ENCODE data around the gene TOMT.
A peak's percentile ranks its signal among the peaks of the same experiment; 100 is the strongest.

The TOMT gene

DNA sequence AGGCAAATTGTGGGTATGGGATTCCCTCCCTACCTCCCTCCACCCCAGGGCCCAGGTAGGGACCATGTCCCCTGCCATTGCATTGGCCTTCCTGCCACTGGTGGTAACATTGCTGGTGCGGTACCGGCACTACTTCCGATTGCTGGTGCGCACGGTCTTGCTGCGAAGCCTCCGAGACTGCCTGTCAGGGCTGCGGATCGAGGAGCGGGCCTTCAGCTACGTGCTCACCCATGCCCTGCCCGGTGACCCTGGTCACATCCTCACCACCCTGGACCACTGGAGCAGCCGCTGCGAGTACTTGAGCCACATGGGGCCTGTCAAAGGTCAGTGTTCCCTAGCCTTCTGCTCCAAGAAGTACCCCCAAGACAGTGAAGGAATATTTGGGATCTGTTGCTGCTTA is at the start of gene TOMT:
Gene TOMT (plus strand): TSS at position 37 of the 400 bp plus-strand sequence. CDS start 28 bp downstream, at position 65.
- DNase-seq: no peak

DNA sequence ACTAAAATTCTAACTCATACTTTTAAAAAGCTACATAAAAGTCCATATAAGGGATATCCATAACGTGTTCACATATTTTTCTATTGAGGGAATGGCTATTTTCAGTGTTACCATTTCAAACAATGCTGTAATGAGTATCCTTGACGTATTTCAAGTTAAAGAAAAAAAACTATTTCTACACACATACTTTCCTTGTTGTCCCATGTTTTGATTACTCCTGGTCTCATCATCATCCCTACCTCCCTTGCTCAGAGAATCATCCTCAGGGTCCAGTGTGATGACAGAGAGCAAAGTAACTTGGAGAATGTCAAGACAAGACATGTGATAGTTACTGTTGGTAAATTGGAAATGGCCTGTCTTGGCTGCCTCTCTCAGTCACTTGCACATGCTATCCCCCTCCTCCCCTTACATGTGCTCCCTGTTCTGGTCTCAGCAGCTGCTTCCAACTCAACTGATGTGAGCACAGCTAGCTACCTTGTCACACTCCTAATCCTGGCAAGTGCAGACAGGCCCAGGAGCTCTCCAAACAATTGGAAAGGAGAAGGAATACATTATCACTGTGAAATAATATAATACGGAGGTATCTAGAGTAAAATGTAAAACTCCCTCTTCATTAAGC is 47.2 kb upstream of the TOMT start:
- no peak for DNase-seq

- no peak for DNase-seq
Observed at GRCh38 chr11:72061739-72062396, 43.9 kb upstream of the TOMT start.

- no peak for DNase-seq
Observed at GRCh38 chr11:72066855-72067254, 38.9 kb upstream of the TOMT start.

DNA sequence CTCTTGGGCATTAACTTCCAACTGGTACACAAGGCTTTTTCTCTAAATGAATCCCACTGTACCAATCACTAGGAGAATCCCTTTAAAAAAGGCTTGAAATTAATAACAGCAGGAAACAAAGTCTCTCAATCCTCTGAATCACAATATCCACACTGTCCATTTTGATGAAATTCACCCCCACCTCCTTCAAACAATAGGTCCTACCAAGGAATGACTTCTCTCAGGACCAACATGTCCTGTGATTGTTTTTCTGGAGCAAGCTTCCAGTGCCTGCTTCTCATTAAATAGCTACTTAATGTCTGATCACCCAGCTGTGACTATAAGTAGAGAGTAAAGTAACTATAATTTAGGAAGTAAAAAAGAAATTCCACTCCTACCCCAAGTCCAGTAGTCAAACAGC is 38.5 kb upstream of the TOMT start:
- DNase-seq: no peak

- no peak for DNase-seq
Observed at GRCh38 chr11:72067676-72068075, 38.0 kb upstream of the TOMT start.

DNA sequence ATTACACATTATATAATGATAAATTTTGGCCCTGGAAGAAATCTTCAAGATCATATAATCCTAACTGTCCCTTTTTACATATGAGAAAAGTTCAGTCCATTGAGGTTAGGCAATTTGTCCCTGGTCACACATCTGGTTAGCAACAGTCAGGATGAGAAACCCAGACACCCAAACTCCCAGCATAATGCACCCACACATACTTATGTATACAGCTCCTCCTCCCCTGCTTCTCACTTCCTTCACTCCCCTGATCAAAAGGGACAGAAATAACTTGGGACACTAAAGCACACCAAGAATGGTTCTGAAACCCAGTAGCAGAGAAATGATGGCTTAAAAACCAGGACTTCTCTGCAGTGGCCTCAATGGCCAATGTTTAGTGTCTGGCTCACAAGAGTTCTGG is 36.5 kb upstream of the TOMT start:
- DNase-seq: no peak

GRCh38 chr11:72069787-72070251 is 35.9 kb upstream of the TOMT start:
- DNase-seq: no peak

DNA sequence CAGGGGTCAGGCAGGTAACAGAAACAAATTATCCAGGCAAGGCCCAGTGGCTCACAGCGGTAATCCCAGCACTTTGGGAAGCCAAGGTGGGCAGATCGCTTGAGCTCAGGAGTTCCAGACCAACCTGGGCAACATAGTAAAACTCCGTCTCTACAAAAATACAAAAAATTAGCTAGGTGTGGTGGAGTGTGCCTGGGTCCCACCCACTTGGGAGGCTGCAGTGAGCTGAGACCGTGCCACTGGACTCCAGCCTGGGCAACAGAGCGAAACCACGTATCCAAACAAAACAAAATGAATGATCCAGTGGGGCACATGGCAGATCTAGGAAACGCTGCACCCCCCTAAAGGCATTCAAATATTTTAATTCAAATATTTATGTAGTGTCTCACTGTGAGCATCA is 35.2 kb upstream of the TOMT start:
- no peak for DNase-seq

- DNase-seq: no peak
Observed at GRCh38 chr11:72072348-72072747, 33.4 kb upstream of the TOMT start.

DNA sequence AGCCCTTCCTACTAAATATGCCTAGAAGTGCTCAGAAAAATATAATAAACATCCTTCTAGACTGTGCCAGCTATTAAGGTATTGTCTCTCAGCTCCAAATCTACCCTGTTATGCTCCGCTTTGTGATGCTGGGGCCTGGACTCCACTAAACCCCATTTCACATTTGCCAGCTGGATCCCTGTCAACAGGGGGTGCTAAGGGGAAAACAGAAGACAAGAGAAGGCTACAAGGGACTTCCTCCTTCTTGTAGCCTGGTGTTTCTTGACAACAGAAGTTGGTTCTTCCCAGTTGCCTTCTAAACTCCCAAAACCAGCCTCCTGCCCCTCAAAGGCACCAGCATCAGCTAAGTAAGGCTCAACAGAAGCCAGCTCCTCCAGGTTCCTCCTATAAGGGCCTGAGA is 30.6 kb upstream of the TOMT start:
- no peak for DNase-seq

- DNase-seq: no peak
Observed at GRCh38 chr11:72075756-72076155, 30.0 kb upstream of the TOMT start.

- no peak for DNase-seq
Observed at GRCh38 chr11:72078477-72078876, 27.2 kb upstream of the TOMT start.

- DNase-seq: no peak
Observed at GRCh38 chr11:72079819-72080325, 25.9 kb upstream of the TOMT start.

DNA sequence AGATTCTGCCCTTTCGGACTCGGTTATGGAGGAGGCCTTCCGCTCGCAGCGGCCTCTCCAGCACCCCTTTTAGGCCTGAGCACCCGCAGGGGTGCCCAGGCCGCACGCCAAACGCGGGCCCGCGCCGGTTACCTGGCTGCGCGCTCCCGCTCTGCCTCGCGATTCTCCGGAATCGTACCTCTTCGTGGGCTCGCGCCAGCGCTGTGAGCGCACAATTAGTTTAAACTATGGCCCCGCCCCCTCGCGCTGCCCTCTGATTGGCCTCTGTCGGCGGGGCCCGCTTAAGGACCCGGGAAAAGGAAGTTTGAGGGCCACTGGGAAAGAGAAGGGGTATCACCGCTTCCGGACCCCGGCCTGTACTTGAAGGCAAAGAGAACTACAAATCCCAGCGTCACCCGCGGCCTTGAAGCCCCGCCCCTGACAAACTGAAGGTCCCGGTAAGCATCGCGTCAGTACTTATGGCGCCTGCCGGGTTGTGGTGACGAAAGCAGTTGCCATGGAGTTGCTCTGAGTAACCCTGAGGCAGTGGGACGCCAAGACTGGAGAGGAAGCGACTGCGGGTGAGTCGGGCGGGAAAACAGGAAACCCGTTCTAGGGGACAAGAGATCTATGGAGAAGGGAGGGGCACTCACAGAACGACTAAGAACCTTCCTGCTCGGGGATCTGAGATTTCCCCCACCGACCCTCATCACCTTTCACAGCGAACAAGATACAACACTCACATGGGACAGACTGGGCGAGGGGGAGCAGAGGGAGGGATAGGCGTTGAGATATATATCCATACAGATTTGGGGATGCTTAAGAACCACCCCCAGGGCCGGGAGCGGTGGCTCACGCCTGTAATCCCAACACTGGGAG is 25.2 kb upstream of the TOMT start, which contains the start of the genes LRRC51 and NUMA1:
Gene LRRC51 (plus strand): TSS at position 525 of the 858 bp plus-strand sequence. CDS start 8,234 bp downstream, outside the sequence.
Gene NUMA1 (minus strand): TSS at position 217 of the 858 bp plus-strand sequence. CDS start 44,599 bp downstream, outside the sequence.
- peak; percentile 99 for DNase-seq

- DNase-seq: no peak
Observed at GRCh38 chr11:72081184-72081644, 24.5 kb upstream of the TOMT start.

DNA sequence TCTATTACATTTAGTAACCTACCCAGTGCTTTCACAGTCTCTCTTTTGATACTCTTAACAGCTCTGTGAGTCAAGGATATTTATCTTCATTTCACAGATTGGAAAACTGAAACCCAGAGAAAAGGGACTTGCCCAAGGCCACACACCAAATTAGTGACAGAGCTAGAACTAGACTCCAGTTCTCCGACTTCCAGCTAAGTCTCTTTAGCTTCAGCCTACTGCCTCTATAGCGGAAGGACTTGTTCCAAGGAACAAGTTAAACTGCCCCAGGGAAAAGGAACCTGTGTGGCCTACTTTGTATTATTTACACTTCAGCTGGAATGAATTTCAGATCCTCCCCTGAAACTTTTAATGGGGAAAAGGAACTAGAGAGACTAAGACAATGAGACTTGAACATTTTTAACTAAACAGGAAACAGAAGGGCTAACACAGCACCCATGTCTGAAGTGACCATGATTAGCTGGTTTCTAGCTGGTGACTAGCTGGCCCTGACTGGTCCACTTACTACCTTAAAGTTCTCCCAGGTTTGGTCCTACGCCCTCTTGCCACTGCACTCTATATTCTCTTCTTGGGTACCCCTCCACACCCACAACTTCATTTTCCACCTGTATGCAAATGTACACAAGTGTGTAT is 23.8 kb upstream of the TOMT start:
- DNase-seq: no peak

- DNase-seq: no peak
Observed at GRCh38 chr11:72083414-72083813, 22.3 kb upstream of the TOMT start.

GRCh38 chr11:72084076-72084475 is 21.6 kb upstream of the TOMT start:
- no peak for DNase-seq

DNA sequence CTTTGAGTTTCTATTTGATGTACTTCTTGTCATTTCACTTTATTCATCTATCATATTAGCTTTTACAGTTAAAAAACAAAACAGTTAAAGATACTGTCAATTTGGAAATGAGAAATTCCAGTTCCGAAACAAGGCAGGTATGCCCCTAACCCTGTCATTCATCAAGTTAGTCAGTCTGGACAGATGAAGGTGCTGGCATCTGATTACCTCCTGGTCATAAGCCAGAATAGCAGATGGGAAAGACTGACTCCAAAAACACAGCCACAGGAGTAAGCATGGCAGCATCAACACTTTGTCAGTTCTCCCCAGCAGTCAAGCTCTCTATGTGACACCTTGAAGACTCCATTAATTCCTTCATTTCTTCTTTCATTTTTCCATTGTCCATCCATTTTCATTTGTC is 20.8 kb upstream of the TOMT start:
- DNase-seq: no peak

DNA sequence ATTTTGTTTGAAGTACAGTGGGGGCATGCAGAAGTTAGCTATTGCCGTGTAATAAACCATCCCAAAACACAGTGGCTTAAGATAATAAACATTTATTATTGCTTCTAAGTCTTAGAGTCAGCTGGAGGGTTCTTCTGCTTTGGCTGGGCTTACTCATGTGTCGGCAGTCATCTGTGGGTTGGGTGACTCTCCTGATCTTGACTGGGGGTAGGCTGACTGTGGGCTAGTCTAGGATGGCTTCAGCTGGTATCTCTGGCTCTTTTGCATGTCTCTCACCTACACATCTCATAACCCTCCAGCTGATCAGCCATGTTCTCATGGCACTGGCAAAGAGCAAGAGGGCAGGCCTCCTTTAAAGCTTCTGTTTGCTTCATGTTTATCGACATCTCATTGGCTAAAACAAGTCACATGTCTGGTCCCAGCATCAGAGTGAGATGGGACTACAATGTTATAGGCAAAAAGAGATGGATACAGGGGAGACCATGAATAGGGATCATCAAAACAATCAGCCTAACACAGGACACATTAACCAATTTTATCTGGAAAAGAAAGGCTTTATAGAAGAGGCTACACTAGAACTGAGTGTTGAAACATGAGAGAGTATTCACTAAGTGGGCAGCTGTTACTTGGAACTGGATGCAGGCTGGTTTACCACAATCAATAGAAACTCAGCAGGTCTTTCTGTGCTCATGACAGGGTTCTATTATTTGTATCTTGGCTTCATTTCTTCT is 19.9 kb upstream of the TOMT start:
- DNase-seq: no peak
